Chondrocyte (in vitro differentiated cells): Measurements from ENCODE around the gene MSH3. TPM values are rescaled to one million over a fixed set of nuclear protein-coding genes. Genes with fewer than 3 reads are reported as not detected.

ENCODE experiments used
- DNase-seq: peaks from one replicate; pipeline ENCODE4 v3.0.0; 2021; ENCODE audit warnings: mixed read lengths, low spot score
- H3K27ac Mint-ChIP-seq: one replicate; pipeline ENCODE4 v1.8.0; 2021; ENCODE audit warnings: mild to moderate bottlenecking, moderate library complexity, mixed read lengths; ENCODE audit not compliant: unreplicated experiment
- H3K27me3 Mint-ChIP-seq: 2 replicates; pipeline ENCODE4 v1.8.0; 2021; ENCODE audit warnings: low read depth, mixed read lengths
- H3K36me3 Mint-ChIP-seq: 2 replicates; pipeline ENCODE4 v1.8.0; 2021; ENCODE audit warnings: low read depth, mixed read lengths
- H3K4me1 Mint-ChIP-seq: 2 replicates; pipeline ENCODE4 v1.8.0; 2021; ENCODE audit warnings: low read depth, mild to moderate bottlenecking, mixed read lengths
- H3K4me3 Mint-ChIP-seq: one replicate; pipeline ENCODE4 v1.8.0; 2021; ENCODE audit warnings: mild to moderate bottlenecking, moderate library complexity, mixed read lengths; ENCODE audit not compliant: unreplicated experiment
- H3K9me3 Mint-ChIP-seq: 2 replicates; pipeline ENCODE4 v1.8.0; 2021; ENCODE audit warnings: low read depth, mixed read lengths
- total RNA-seq: library from RNA; stranded (reverse); gene quantifications from 3 replicates; pipeline ENCODE4 v1.2.1, GENCODE V29; 2021
- TF ChIP-seq, protein P1 (sequence below): fragments of 200-600 bp; sonication (generic); IDR thresholded peaks from 2 replicates; pipeline ENCODE4 v1.5.0; 2021; ENCODE audit warnings: antibody characterized with exemption, mild to moderate bottlenecking, moderate library complexity

MSH3 gene
- total RNA-seq, 1 donor from 2014 or later: 11.9 TPM

DNA sequence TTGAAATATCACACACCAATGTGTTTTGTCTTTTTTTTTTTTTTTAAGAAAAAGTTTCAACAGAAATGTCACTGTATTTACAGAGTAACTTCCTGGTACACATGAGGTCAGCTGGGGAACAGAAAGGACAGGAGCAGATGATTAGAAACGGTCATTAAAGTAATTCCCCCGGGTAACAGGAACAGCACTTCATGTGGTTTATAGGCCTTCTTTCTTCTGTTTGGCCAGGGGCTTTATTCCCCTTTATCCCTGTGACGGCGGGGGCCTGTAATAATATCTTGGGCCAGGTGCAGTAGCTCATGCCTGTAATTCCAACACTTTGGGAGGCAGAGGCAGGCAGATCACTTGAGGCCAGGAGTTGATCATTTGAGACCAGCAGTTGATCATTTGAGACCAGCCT, 30.5 kb upstream of the MSH3 start:
- H3K27ac Mint-ChIP-seq: no peak overlapping the region
- TF ChIP-seq, protein P1, sequence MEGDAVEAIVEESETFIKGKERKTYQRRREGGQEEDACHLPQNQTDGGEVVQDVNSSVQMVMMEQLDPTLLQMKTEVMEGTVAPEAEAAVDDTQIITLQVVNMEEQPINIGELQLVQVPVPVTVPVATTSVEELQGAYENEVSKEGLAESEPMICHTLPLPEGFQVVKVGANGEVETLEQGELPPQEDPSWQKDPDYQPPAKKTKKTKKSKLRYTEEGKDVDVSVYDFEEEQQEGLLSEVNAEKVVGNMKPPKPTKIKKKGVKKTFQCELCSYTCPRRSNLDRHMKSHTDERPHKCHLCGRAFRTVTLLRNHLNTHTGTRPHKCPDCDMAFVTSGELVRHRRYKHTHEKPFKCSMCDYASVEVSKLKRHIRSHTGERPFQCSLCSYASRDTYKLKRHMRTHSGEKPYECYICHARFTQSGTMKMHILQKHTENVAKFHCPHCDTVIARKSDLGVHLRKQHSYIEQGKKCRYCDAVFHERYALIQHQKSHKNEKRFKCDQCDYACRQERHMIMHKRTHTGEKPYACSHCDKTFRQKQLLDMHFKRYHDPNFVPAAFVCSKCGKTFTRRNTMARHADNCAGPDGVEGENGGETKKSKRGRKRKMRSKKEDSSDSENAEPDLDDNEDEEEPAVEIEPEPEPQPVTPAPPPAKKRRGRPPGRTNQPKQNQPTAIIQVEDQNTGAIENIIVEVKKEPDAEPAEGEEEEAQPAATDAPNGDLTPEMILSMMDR: no peak
- peaks cover 3% of the 10 kb centered on the region for H3K9me3 Mint-ChIP-seq
- DNase-seq: no peak
- H3K36me3 Mint-ChIP-seq: peaks cover 3% of the 10 kb centered on the region
- H3K27me3 Mint-ChIP-seq: no peaks in the 10 kb centered on the region
- no peak overlapping the region for H3K4me3 Mint-ChIP-seq
- H3K4me1 Mint-ChIP-seq: peaks cover 4% of the 10 kb centered on the region

DNA sequence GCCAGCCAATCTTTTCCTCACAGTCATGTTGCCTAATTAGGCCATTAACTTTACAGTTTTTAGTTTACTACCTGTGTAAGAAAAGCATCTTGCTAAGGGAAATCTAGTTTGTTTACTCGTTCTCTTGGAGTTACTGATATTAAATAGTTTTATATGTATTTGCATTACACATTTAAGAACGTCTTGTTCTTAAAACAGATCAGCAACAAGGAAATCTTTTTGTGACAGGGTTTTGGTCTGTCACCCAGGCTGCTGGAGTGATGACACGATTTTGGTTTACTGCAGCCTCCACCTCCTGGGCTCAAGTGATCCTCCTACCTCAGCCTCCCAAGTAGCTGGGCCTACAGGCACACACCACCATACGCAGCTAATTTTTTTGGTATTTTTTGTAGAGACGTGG, 29.2 kb upstream of the MSH3 start:
- TF ChIP-seq, protein P1: no peak
- Mint-ChIP-seq H3K36me3 (peaks cover 3% of the 10 kb centered on the region), H3K27ac (no peak overlapping the region), H3K9me3 (peaks cover 3% of the 10 kb centered on the region), H3K4me3 (no peak overlapping the region), H3K4me1 (peaks cover 9% of the 10 kb centered on the region), H3K27me3 (no peaks in the 10 kb centered on the region)
- DNase-seq: no peak

- TF ChIP-seq, protein P1: no peak
- peaks cover 1% of the 10 kb centered on the region for H3K36me3 Mint-ChIP-seq
- DNase-seq: no peak
- H3K27ac Mint-ChIP-seq: peak overlapping the region; percentile 30
- no peaks in the 10 kb centered on the region for H3K9me3 Mint-ChIP-seq
- no peaks in the 10 kb centered on the region for H3K27me3 Mint-ChIP-seq
- H3K4me1 Mint-ChIP-seq: peaks cover 9% of the 10 kb centered on the region
- H3K4me3 Mint-ChIP-seq: no peak overlapping the region
Observed at GRCh38 chr5:80629281-80629680, 25.2 kb upstream of the MSH3 start.

GRCh38 chr5:80631278-80632259, 22.9 kb upstream of the MSH3 start:
- Mint-ChIP-seq H3K4me1 (peaks cover 9% of the 10 kb centered on the region), H3K27me3 (no peaks in the 10 kb centered on the region), H3K9me3 (no peaks in the 10 kb centered on the region), H3K27ac (no peak overlapping the region), H3K4me3 (no peak overlapping the region), H3K36me3 (peaks cover 1% of the 10 kb centered on the region)
- TF ChIP-seq, protein P1: no peak
- no peak for DNase-seq

DNA sequence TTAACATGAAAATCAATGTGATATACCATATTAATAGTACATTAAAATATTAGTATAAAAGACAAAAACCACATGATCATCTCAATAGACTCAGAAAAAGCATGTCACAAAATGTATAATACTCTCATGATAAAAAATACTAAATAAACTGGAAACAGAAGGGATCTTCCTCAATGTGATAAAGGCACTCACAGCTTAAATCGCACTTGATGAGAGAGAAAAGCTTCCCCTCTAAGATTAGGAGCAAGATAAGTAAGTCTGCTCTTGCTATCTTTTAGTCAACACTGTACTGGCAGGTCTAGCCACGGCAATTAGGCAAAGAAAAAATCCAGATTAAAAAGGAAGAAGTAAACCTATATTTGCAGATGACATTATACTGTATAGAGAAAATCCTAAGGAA, 21.8 kb upstream of the MSH3 start:
- no peak for DNase-seq
- Mint-ChIP-seq H3K36me3 (peaks cover 1% of the 10 kb centered on the region), H3K4me3 (no peak overlapping the region), H3K27me3 (no peaks in the 10 kb centered on the region), H3K9me3 (no peaks in the 10 kb centered on the region), H3K27ac (no peak overlapping the region), H3K4me1 (peaks cover 9% of the 10 kb centered on the region)
- TF ChIP-seq, protein P1: no peak
